ENCODE measurements around the gene UBE2I. TPM values are rescaled to one million over a fixed set of nuclear protein-coding genes. Genes with fewer than 3 reads are reported as not detected.

The UBE2I gene
- total RNA-seq, 4 donors from 2014 or later = 72.0 to 165 (median 107) TPM

- no peak for TF ChIP-seq EP300 (IDR thresholded peaks at IDR 0.05)
- TF ChIP-seq POLR2AphosphoS5 (IDR thresholded peaks at IDR 0.05) = no peak
- no peak for TF ChIP-seq CTCF (IDR thresholded peaks at IDR 0.05)
- TF ChIP-seq POLR2A (IDR thresholded peaks at IDR 0.05) = no peak
- peak overlapping the region; percentile 19 for H3K4me3 ChIP-seq
- H3K36me3 ChIP-seq = peaks cover 26% of the 10 kb centered on the region
- no peak for DNase-seq (ENCODE audit: low spot score in 2 of 2)
- WGBS = 42% methylated on average over 12 of the region's 31 CpGs
- no peaks in the 10 kb centered on the region for H3K9me3 ChIP-seq
- peaks cover 1% of the 10 kb centered on the region for H3K27me3 ChIP-seq
- H3K27ac ChIP-seq = no peak overlapping the region
- H3K4me1 ChIP-seq = peaks cover 54% of the 10 kb centered on the region
These were observed 37.9 kb downstream of the UBE2I start for GRCh38 chr16:1347286-1347855.

- Histone ChIP-seq H3K4me1 (peaks cover 54% of the 10 kb centered on the region), H3K36me3 (peaks cover 26% of the 10 kb centered on the region), H3K27me3 (no peaks in the 10 kb centered on the region), H3K9me3 (no peaks in the 10 kb centered on the region), H3K4me3 (peak overlapping the region; percentile 19), H3K27ac (no peak overlapping the region)
- TF ChIP-seq POLR2A (IDR thresholded peaks at IDR 0.05) (no peak), POLR2AphosphoS5 (IDR thresholded peaks at IDR 0.05) (no peak), CTCF (IDR thresholded peaks at IDR 0.05) (no peak), EP300 (IDR thresholded peaks at IDR 0.05) (no peak)
- 84% methylated on average over 8 of the region's 29 CpGs for WGBS
- DNase-seq (ENCODE audit: low spot score in 2 of 2) = no peak
These were observed 38.5 kb downstream of the UBE2I start for GRCh38 chr16:1347962-1348361.

- H3K27me3 ChIP-seq = no peaks in the 10 kb centered on the region
- H3K4me1 ChIP-seq = peaks cover 54% of the 10 kb centered on the region
- no peak overlapping the region for H3K4me3 ChIP-seq
- no peak for DNase-seq (ENCODE audit: low spot score in 2 of 2)
- H3K9me3 ChIP-seq = no peaks in the 10 kb centered on the region
- TF ChIP-seq POLR2AphosphoS5 (IDR thresholded peaks at IDR 0.05) = no peak
- no peak for TF ChIP-seq POLR2A (IDR thresholded peaks at IDR 0.05)
- no peak for TF ChIP-seq CTCF (IDR thresholded peaks at IDR 0.05)
- no peak for TF ChIP-seq EP300 (IDR thresholded peaks at IDR 0.05)
- H3K36me3 ChIP-seq = peaks cover 26% of the 10 kb centered on the region
- H3K27ac ChIP-seq = no peak overlapping the region
- WGBS = no CpG with 5 or more reads among the region's 15 CpGs
These were observed 39.0 kb downstream of the UBE2I start for GRCh38 chr16:1348441-1348840.

GRCh38 chr16:1348926-1349325 is 39.5 kb downstream of the UBE2I start:
- DNase-seq (ENCODE audit: low spot score in 2 of 2) = no peak
- Histone ChIP-seq H3K36me3 (peaks cover 26% of the 10 kb centered on the region), H3K27ac (no peak overlapping the region), H3K27me3 (no peaks in the 10 kb centered on the region), H3K9me3 (no peaks in the 10 kb centered on the region), H3K4me1 (peaks cover 50% of the 10 kb centered on the region), H3K4me3 (no peak overlapping the region)
- TF ChIP-seq POLR2A (IDR thresholded peaks at IDR 0.05) (no peak), EP300 (IDR thresholded peaks at IDR 0.05) (no peak), POLR2AphosphoS5 (IDR thresholded peaks at IDR 0.05) (no peak), CTCF (IDR thresholded peaks at IDR 0.05) (no peak)
- 80% methylated on average over 2 of the region's 14 CpGs for WGBS

GRCh38 chr16:1349351-1349750 is 39.9 kb downstream of the UBE2I start:
- no peak for TF ChIP-seq EP300 (IDR thresholded peaks at IDR 0.05)
- no peak for TF ChIP-seq POLR2AphosphoS5 (IDR thresholded peaks at IDR 0.05)
- TF ChIP-seq POLR2A (IDR thresholded peaks at IDR 0.05) = no peak
- TF ChIP-seq CTCF (IDR thresholded peaks at IDR 0.05) = no peak
- 89% methylated on average over 14 of the region's 16 CpGs for WGBS
- no peaks in the 10 kb centered on the region for H3K9me3 ChIP-seq
- H3K4me3 ChIP-seq = no peak overlapping the region
- DNase-seq (ENCODE audit: low spot score in 2 of 2) = no peak
- no peak overlapping the region for H3K27ac ChIP-seq
- no peaks in the 10 kb centered on the region for H3K27me3 ChIP-seq
- H3K4me1 ChIP-seq = peaks cover 47% of the 10 kb centered on the region
- H3K36me3 ChIP-seq = peaks cover 26% of the 10 kb centered on the region
